HCT116 (cell line): ENCODE results near the gene SAC3D1. TPM values are rescaled to one million over a fixed set of nuclear protein-coding genes. Genes with fewer than 3 reads are reported as not detected.

Experiments
- ATAC-seq: fragments of 200-7000 bp; cut with Tn5 transposase; 2 replicates; pipeline ENCODE4 v1.9.1; 2020; ENCODE audit warnings: mild to moderate bottlenecking, moderate library complexity
- BruUV-seq: library from RNA; stranded (reverse); fragments of 400-500 nt; replicated peaks from 2 replicates; lab custom pipeline; 2021; lab: Mats Ljungman, UMichigan
- CTCF ChIA-PET: fragments of 300-600 bp; sonication (Branson Sonifier 250); formaldehyde crosslinking; loops from one replicate; lab custom pipeline; 2021; ENCODE audit warnings: antibody characterized with exemption; lab: Charles Lee
- POLR2A ChIA-PET: fragments of 300-600, 350-600 bp; sonication (Branson Sonifier 250); formaldehyde crosslinking; loops from one replicate; lab custom pipeline; 2021; ENCODE audit warnings: antibody characterized with exemption; lab: Charles Lee
- RAD21 ChIA-PET, 2 experiments: fragments of 300-600 bp; sonication (Branson Sonifier 250); formaldehyde crosslinking; loops; one replicate each; lab custom pipeline; 2023; ENCODE audit warnings: low total read pairs in 2 of 2; ENCODE audit not compliant: uncharacterized antibody in 2 of 2, unreplicated experiment in 2 of 2, low non-redundant PET in 1 of 2; lab: Charles Lee
- DNase-seq: peaks from one replicate; pipeline ENCODE4 v3.0.0-alpha.2; 2010; ENCODE audit warnings: low read depth, low spot score
- H2AFZ ChIP-seq: fragments of 200-600 bp; shearing (Covaris generic), sonication (generic); 2 replicates; pipeline ENCODE4 v1.6.1; 2017; ENCODE audit warnings: low read depth, mixed run types, mixed read lengths, antibody characterized with exemption, low read length; ENCODE audit not compliant: poor library complexity, severe bottlenecking
- H3K27ac ChIP-seq: 2 replicates; pipeline ENCODE4 v1.5.1; 2012; ENCODE audit warnings: low read depth, low read length
- H3K27me3 ChIP-seq: fragments of 200-600 bp; sonication (generic); 2 replicates; pipeline ENCODE4 v1.6.1; 2016; ENCODE audit warnings: mixed run types, low read length, mixed read lengths; ENCODE audit not compliant: insufficient read depth
- H3K36me3 ChIP-seq, 2 experiments: fragments of 200-500 bp in 1 of 2; fragments of 200-600 bp in 1 of 2; sonication (Bioruptor generic) in 1 of 2; sonication (generic) in 1 of 2; 2 replicates each; pipeline versions ENCODE4 v1.5.1 to v1.6.1; 2014 to 2016; ENCODE audit warnings: low read length in 2 of 2, inconsistent platforms in 1 of 2, mixed read lengths in 1 of 2, mixed run types in 1 of 2; ENCODE audit not compliant: insufficient read depth in 2 of 2, control insufficient read depth in 1 of 2
- H3K4me1 ChIP-seq, 2 experiments: fragments of 200-600 bp in 1 of 2; sonication (generic) in 1 of 2; 2 replicates each; pipeline versions ENCODE4 v1.5.1 to v1.6.1; 2012 to 2017; ENCODE audit warnings: low read length in 2 of 2, inconsistent platforms in 1 of 2, mild to moderate bottlenecking in 1 of 2, mixed read lengths in 1 of 2, mixed run types in 1 of 2, moderate library complexity in 1 of 2; ENCODE audit not compliant: insufficient read depth in 2 of 2, control insufficient read depth in 1 of 2
- H3K4me2 ChIP-seq: fragments of 200-600 bp; sonication (generic); 2 replicates; pipeline ENCODE4 v1.6.1; 2017; ENCODE audit warnings: mixed run types, low read length, mixed read lengths
- H3K4me3 ChIP-seq, 2 experiments: fragments of 200-600 bp in 1 of 2; sonication (generic) in 1 of 2; replicated peaks in 1 of 2; 2 replicates each; pipeline ENCODE4 v1.5.1; 2011 to 2016; ENCODE audit warnings: low read length in 2 of 2, control low read depth in 1 of 2, low read depth in 1 of 2, mild to moderate bottlenecking in 1 of 2, mixed read lengths in 1 of 2, mixed run types in 1 of 2
- H3K79me2 ChIP-seq: fragments of 200-600 bp; sonication (generic); 2 replicates; pipeline ENCODE4 v1.6.1; 2017; ENCODE audit warnings: mild to moderate bottlenecking, mixed run types, low read length, moderate library complexity, mixed read lengths; ENCODE audit not compliant: insufficient read depth
- H3K9ac ChIP-seq: fragments of 200-600 bp; sonication (generic); 2 replicates; pipeline ENCODE4 v1.6.1; 2016; ENCODE audit warnings: low read length, mixed read lengths
- H3K9me2 ChIP-seq: fragments of 200-600 bp; sonication (generic), shearing (Covaris generic); 2 replicates; pipeline ENCODE4 v1.6.1; 2017; ENCODE audit warnings: mixed run types, mild to moderate bottlenecking, moderate library complexity; ENCODE audit not compliant: insufficient read depth
- H3K9me3 ChIP-seq, 2 experiments: fragments of 200-500 bp in 1 of 2; fragments of 200-600 bp in 1 of 2; sonication (Bioruptor generic) in 1 of 2; sonication (generic) in 1 of 2; 2 replicates each; pipeline ENCODE4 v1.6.1; 2014 to 2017; ENCODE audit warnings: low read length in 2 of 2, mixed read lengths in 2 of 2, inconsistent platforms in 1 of 2, low read depth in 1 of 2, mild to moderate bottlenecking in 1 of 2, mixed run types in 1 of 2, moderate library complexity in 1 of 2; ENCODE audit not compliant: control insufficient read depth in 1 of 2, insufficient read depth in 1 of 2
- H4K20me1 ChIP-seq: fragments of 200-600 bp; sonication (generic), shearing (Covaris generic); 2 replicates; pipeline ENCODE4 v1.6.1; 2017; ENCODE audit warnings: mixed run types, mild to moderate bottlenecking, moderate library complexity; ENCODE audit not compliant: insufficient read depth
- CBX3 ChIP-seq: IDR thresholded peaks from 2 replicates; pipeline ENCODE4 v1.6.1; 2012; ENCODE audit warnings: low read depth
- ELF1 ChIP-seq: IDR thresholded peaks from 2 replicates; pipeline ENCODE4 v1.6.1; 2012; ENCODE audit warnings: low read depth, borderline replicate concordance
- EZH2phosphoT487 ChIP-seq: fragments of 200-600 bp; IDR thresholded peaks from 2 replicates; pipeline ENCODE4 v1.6.1; 2018; ENCODE audit warnings: antibody characterized with exemption, borderline replicate concordance
- FOSL1 ChIP-seq: IDR thresholded peaks from 2 replicates; pipeline ENCODE4 v1.6.1; 2012; ENCODE audit warnings: low read depth
- POLR2A ChIP-seq: IDR thresholded peaks from 2 replicates; pipeline ENCODE4 v1.7.0; 2011; ENCODE audit warnings: borderline replicate concordance; ENCODE audit not compliant: insufficient read depth, insufficient read length; ENCODE audit errors: extremely low read depth
- POLR2AphosphoS5 ChIP-seq: IDR thresholded peaks from 2 replicates; pipeline ENCODE4 v1.6.1; 2011; ENCODE audit warnings: mild to moderate bottlenecking, low read depth, low read length, moderate library complexity
- RAD21 ChIP-seq: IDR thresholded peaks from 2 replicates; pipeline ENCODE4 v1.6.1; 2012; ENCODE audit warnings: low read depth, mild to moderate bottlenecking
- SIN3A ChIP-seq: IDR thresholded peaks from 2 replicates; pipeline ENCODE4 v1.6.1; 2012; ENCODE audit warnings: low read depth
- SRF ChIP-seq: IDR thresholded peaks from 2 replicates; pipeline ENCODE4 v1.6.1; 2012; ENCODE audit warnings: low read depth
- YY1 ChIP-seq: IDR thresholded peaks from 2 replicates; pipeline ENCODE4 v1.6.1; 2011; ENCODE audit warnings: low read length, low read depth, moderate library complexity, mild to moderate bottlenecking; ENCODE audit not compliant: insufficient replicate concordance; ENCODE audit errors: extremely low read depth
- ZFX ChIP-seq: fragments of 450-650 bp; IDR thresholded peaks from 2 replicates; pipeline ENCODE4 v1.6.1; 2017
- ZNF274 ChIP-seq: fragments of 200-500 bp; sonication (Bioruptor generic); IDR thresholded peaks from 2 replicates; pipeline ENCODE4 v1.6.1; 2014; ENCODE audit warnings: mild to moderate bottlenecking, low read depth, low read length, inconsistent platforms
- intact Hi-C: fragments of 100-400 bp; cut with micrococcal nuclease; formaldehyde crosslinking; loops from 2 replicates; pipeline ENCODE4 v1.10.0; 2022
- total RNA-seq: library from RNA; stranded (reverse); gene quantifications from one replicate; pipeline ENCODE4 v1.2.1, GENCODE V29; 2021; ENCODE audit not compliant: unreplicated experiment
- TF ChIP-seq, protein P1 (sequence below): IDR thresholded peaks from 2 replicates; pipeline ENCODE4 v1.6.1; 2012
- TF ChIP-seq, protein P2 (sequence below): IDR thresholded peaks from 2 replicates; pipeline ENCODE4 v1.6.1; 2012
- TF ChIP-seq, protein P3 (sequence below): IDR thresholded peaks from 2 replicates; pipeline ENCODE4 v1.6.1; 2011; ENCODE audit warnings: mild to moderate bottlenecking, low read length, moderate library complexity; ENCODE audit not compliant: insufficient replicate concordance; ENCODE audit errors: extremely low read depth
- TF ChIP-seq, protein P4 (sequence below): IDR thresholded peaks from 2 replicates; pipeline ENCODE4 v1.6.1; 2012; ENCODE audit warnings: low read depth

The SAC3D1 gene
- total RNA-seq, 1 experiment from 2014 or later, result 36.9 TPM

DNA sequence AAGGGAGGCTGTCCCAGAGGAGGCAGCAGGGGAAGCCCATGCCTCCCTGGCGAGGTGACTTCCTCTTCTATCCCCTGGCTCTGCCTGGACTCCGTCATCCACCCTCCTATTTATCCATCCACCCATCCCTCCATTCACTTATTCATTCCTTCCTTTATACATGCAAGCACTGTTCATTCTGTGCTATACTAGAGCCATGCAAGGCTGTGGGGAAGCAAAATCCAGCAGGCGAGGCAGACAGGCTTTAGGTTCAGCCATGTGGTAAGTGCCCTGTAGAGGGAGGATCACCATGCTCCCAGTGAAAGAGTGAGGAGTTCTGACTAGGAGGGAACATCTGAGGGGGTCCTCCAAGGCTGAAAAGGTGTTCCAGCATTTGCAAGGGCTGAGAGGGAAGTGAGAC, 18.5 kb downstream of the SAC3D1 start:
- BruUV-seq, result no TSS peak
- ChIA-PET POLR2A (no interaction called here), CTCF (no interaction called here), RAD21 (no interaction called here)
- no peak overlapping the region for H3K4me3 ChIP-seq
- ATAC-seq (no peak), DNase-seq (no peak)
- no peak for TF ChIP-seq RAD21
- no peak for TF ChIP-seq ZNF274
- TF ChIP-seq, protein P1, sequence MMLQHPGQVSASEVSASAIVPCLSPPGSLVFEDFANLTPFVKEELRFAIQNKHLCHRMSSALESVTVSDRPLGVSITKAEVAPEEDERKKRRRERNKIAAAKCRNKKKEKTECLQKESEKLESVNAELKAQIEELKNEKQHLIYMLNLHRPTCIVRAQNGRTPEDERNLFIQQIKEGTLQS, result no peak
- no peak for TF ChIP-seq FOSL1
- TF ChIP-seq CBX3, result no peak
- TF ChIP-seq YY1, result no peak
- TF ChIP-seq ZFX, result no peak
- TF ChIP-seq, protein P2, sequence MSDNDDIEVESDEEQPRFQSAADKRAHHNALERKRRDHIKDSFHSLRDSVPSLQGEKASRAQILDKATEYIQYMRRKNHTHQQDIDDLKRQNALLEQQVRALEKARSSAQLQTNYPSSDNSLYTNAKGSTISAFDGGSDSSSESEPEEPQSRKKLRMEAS, result no peak
- no peak for TF ChIP-seq ELF1
- no peak for TF ChIP-seq SIN3A
- TF ChIP-seq, protein P3, sequence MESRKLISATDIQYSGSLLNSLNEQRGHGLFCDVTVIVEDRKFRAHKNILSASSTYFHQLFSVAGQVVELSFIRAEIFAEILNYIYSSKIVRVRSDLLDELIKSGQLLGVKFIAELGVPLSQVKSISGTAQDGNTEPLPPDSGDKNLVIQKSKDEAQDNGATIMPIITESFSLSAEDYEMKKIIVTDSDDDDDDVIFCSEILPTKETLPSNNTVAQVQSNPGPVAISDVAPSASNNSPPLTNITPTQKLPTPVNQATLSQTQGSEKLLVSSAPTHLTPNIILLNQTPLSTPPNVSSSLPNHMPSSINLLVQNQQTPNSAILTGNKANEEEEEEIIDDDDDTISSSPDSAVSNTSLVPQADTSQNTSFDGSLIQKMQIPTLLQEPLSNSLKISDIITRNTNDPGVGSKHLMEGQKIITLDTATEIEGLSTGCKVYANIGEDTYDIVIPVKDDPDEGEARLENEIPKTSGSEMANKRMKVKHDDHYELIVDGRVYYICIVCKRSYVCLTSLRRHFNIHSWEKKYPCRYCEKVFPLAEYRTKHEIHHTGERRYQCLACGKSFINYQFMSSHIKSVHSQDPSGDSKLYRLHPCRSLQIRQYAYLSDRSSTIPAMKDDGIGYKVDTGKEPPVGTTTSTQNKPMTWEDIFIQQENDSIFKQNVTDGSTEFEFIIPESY, result no peak
- TF ChIP-seq EZH2phosphoT487, result no peak
- TF ChIP-seq POLR2AphosphoS5, result no peak
- TF ChIP-seq, protein P4, sequence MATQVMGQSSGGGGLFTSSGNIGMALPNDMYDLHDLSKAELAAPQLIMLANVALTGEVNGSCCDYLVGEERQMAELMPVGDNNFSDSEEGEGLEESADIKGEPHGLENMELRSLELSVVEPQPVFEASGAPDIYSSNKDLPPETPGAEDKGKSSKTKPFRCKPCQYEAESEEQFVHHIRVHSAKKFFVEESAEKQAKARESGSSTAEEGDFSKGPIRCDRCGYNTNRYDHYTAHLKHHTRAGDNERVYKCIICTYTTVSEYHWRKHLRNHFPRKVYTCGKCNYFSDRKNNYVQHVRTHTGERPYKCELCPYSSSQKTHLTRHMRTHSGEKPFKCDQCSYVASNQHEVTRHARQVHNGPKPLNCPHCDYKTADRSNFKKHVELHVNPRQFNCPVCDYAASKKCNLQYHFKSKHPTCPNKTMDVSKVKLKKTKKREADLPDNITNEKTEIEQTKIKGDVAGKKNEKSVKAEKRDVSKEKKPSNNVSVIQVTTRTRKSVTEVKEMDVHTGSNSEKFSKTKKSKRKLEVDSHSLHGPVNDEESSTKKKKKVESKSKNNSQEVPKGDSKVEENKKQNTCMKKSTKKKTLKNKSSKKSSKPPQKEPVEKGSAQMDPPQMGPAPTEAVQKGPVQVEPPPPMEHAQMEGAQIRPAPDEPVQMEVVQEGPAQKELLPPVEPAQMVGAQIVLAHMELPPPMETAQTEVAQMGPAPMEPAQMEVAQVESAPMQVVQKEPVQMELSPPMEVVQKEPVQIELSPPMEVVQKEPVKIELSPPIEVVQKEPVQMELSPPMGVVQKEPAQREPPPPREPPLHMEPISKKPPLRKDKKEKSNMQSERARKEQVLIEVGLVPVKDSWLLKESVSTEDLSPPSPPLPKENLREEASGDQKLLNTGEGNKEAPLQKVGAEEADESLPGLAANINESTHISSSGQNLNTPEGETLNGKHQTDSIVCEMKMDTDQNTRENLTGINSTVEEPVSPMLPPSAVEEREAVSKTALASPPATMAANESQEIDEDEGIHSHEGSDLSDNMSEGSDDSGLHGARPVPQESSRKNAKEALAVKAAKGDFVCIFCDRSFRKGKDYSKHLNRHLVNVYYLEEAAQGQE, result no peak
- TF ChIP-seq POLR2A, result no peak
- TF ChIP-seq SRF, result no peak
- H3K4me2 ChIP-seq, result no peak overlapping the region
- intact Hi-C loops, result no loop called here
- H3K79me2 ChIP-seq, result no peaks in the 10 kb centered on the region
- H4K20me1 ChIP-seq, result no peaks in the 10 kb centered on the region
- no peak overlapping the region for H3K9ac ChIP-seq
- H3K36me3 ChIP-seq, result no peaks in the 10 kb centered on the region
- H3K9me3 ChIP-seq, result no peaks in the 10 kb centered on the region
- no peaks in the 10 kb centered on the region for H3K27me3 ChIP-seq
- no peaks in the 10 kb centered on the region for H3K4me1 ChIP-seq
- no peak overlapping the region for H2AFZ ChIP-seq
- H3K27ac ChIP-seq, result no peak overlapping the region
- H3K9me2 ChIP-seq, result no peaks in the 10 kb centered on the region
